Measurements from ENCODE around the gene SGTA.

SGTA gene

GRCh38 chr19:2815191-2815614 lies 32.1 kb upstream of the SGTA start:
- Histone ChIP-seq H3K4me1 (ENCODE audit: low read length) (peaks cover under 1% of the 10 kb centered on the region; the same call in 1 of the 2 replicates), H3K4me3 (ENCODE audit: low read length) (no peak overlapping the region), H3K36me3 (replicated peaks; ENCODE audit: low read depth, low read length) (peaks cover 64% of the 10 kb centered on the region), H2AFZ (ENCODE audit: low read depth, low read length) (no peak overlapping the region), H3K27ac (ENCODE audit: low read length) (no peak overlapping the region), H3K9me3 (ENCODE audit: insufficient read depth, low read length) (no peaks in the 10 kb centered on the region), H3K79me2 (ENCODE audit: low read length) (peaks cover 2% of the 10 kb centered on the region), H4K20me1 (ENCODE audit: insufficient read depth, low read length) (no peaks in the 10 kb centered on the region), H3K9ac (ENCODE audit: low read length) (no peak overlapping the region), H3K27me3 (ENCODE audit: low read depth, low read length) (no peaks in the 10 kb centered on the region), H3K4me2 (ENCODE audit: low read length) (no peak overlapping the region)
- TF ChIP-seq CTCF (IDR thresholded peaks at IDR 0.05; ENCODE audit: low read depth, low read length) = no peak

DNA sequence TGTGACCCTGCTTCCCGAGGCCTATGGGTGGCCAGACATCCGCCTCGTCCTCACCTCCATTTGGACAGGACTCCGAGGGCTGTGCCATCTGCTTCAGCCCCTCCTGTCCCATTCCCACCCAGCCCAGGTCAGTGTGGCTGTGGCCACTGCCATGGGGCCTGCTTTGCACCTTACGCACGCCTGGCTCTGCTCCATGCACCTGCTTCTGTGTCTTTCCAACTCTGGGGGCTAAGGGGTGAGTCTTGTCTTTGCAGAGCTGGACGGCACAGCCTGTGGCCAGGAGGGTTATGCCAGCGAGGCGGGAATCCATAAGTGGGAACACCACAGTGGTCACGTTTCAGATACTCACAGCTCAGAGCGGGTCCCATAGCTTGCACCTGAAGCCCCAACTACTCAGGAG lies 31.4 kb upstream of the SGTA start:
- no peak overlapping the region for H3K27ac ChIP-seq (ENCODE audit: low read length)
- no peak overlapping the region for H3K9ac ChIP-seq (ENCODE audit: low read length)
- H3K4me1 ChIP-seq (ENCODE audit: low read length) = no peaks in the 10 kb centered on the region
- no peaks in the 10 kb centered on the region for H3K27me3 ChIP-seq (ENCODE audit: low read depth, low read length)
- H2AFZ ChIP-seq (ENCODE audit: low read depth, low read length) = no peak overlapping the region
- no peak overlapping the region for H3K4me3 ChIP-seq (ENCODE audit: low read length)
- H4K20me1 ChIP-seq (ENCODE audit: insufficient read depth, low read length) = no peaks in the 10 kb centered on the region
- no peaks in the 10 kb centered on the region for H3K79me2 ChIP-seq (ENCODE audit: low read length)
- H3K4me2 ChIP-seq (ENCODE audit: low read length) = no peak overlapping the region
- peaks cover 68% of the 10 kb centered on the region for H3K36me3 ChIP-seq (replicated peaks; ENCODE audit: low read depth, low read length)
- TF ChIP-seq EZH2phosphoT487 (IDR thresholded peaks at IDR 0.05; ENCODE audit: low read depth) (no peak), CTCF (IDR thresholded peaks at IDR 0.05; ENCODE audit: low read depth, low read length) (no peak)
- no peaks in the 10 kb centered on the region for H3K9me3 ChIP-seq (ENCODE audit: insufficient read depth, low read length)

GRCh38 chr19:2813235-2814160 lies 30.4 kb upstream of the SGTA start:
- TF ChIP-seq CTCF (IDR thresholded peaks at IDR 0.05; ENCODE audit: low read depth, low read length) = no peak
- TF ChIP-seq EZH2phosphoT487 (IDR thresholded peaks at IDR 0.05; ENCODE audit: low read depth) = no peak
- Histone ChIP-seq H3K27ac (ENCODE audit: low read length) (no peak overlapping the region), H2AFZ (ENCODE audit: low read depth, low read length) (no peak overlapping the region), H3K4me2 (ENCODE audit: low read length) (no peak overlapping the region), H3K27me3 (ENCODE audit: low read depth, low read length) (no peaks in the 10 kb centered on the region), H4K20me1 (ENCODE audit: insufficient read depth, low read length) (no peaks in the 10 kb centered on the region; the same call in 1 of the 2 replicates), H3K9me3 (ENCODE audit: insufficient read depth, low read length) (no peaks in the 10 kb centered on the region), H3K36me3 (replicated peaks; ENCODE audit: low read depth, low read length) (peaks cover 77% of the 10 kb centered on the region), H3K4me1 (ENCODE audit: low read length) (no peaks in the 10 kb centered on the region), H3K79me2 (ENCODE audit: low read length) (no peaks in the 10 kb centered on the region), H3K4me3 (ENCODE audit: low read length) (no peak overlapping the region), H3K9ac (ENCODE audit: low read length) (no peak overlapping the region)

DNA sequence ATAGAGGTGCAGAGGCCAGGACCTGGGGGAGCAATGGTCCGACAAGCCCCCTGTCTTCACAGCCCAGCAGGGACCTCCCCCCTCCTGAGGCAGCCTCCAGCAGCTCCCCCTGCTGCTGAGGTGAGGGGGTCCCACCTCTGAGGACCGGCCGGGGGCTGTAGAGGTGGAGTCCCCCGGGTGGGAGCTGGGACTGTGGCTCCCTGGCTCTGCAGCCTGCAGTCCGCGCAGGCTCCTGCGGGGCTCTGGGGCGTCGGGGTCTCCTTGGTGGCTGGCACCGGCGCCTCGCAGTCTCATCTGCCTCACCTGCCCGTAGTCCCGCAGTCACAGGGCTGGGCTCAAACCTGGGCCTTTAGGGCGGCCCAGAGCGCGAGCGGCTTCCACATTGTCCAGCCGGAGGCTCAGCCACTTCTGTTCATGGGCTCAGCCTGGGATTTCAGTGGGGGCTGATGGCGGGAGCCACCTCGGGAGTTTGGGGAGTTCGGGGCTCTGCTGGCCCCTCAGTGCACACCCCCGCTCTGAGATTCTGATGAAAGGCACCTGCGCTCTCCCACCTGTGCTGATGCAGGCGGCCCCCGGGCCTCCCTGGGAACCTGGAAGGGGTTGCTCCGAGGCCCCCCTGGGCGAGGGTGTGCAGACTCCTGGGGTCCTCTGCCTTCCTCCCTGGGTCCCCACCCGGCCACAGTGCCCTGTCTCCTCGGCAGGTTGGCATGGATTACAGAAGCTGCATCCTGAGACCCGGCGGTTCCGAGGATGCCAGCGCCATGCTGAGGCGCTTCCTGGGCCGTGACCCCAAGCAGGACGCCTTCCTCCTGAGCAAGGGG lies 29.6 kb upstream of the SGTA start:
- no peak for TF ChIP-seq EZH2phosphoT487 (IDR thresholded peaks at IDR 0.05; ENCODE audit: low read depth)
- no peak for TF ChIP-seq CTCF (IDR thresholded peaks at IDR 0.05; ENCODE audit: low read depth, low read length)
- H3K4me1 ChIP-seq (ENCODE audit: low read length) = no peaks in the 10 kb centered on the region
- H3K4me2 ChIP-seq (ENCODE audit: low read length) = no peak overlapping the region
- H3K4me3 ChIP-seq (ENCODE audit: low read length) = no peak overlapping the region
- H4K20me1 ChIP-seq (ENCODE audit: insufficient read depth, low read length) = no peaks in the 10 kb centered on the region; the same call in 1 of the 2 replicates
- H3K27ac ChIP-seq (ENCODE audit: low read length) = no peak overlapping the region
- H2AFZ ChIP-seq (ENCODE audit: low read depth, low read length) = no peak overlapping the region
- no peaks in the 10 kb centered on the region for H3K9me3 ChIP-seq (ENCODE audit: insufficient read depth, low read length)
- no peak overlapping the region for H3K9ac ChIP-seq (ENCODE audit: low read length)
- H3K79me2 ChIP-seq (ENCODE audit: low read length) = no peaks in the 10 kb centered on the region
- no peaks in the 10 kb centered on the region for H3K27me3 ChIP-seq (ENCODE audit: low read depth, low read length)
- H3K36me3 ChIP-seq (replicated peaks; ENCODE audit: low read depth, low read length) = peaks cover 85% of the 10 kb centered on the region
